RPMI8226 (cell line): ENCODE measurements around the gene CTSC.

Experiments
- DNase-seq: peaks from one replicate; pipeline ENCODE4 v3.0.0-alpha.2; 2015

The CTSC gene

GRCh38 chr11:88337181-88337986 lies at the start of gene CTSC:
TSS of gene CTSC (minus strand) at chr11:88337736. CDS start at chr11:88337672, 64 bp downstream.
- peak; percentile 97 for DNase-seq

DNA sequence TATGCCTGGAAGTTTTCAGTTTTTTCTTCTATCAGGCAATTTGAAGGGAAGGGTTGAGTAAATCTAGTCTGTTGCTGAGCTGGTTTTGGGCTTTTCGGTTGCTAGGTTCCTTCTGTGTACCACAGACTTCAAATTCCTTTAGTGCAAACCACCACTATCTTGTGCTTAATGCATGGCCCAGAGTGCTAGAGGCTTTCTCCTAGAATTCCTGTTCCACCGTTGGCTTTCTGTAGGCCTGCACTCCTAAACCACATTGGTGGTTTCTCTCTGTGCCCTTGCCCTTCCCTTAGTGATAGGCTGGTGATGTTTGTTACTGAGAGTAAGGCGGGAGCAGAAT lies 47.1 kb upstream of the CTSC start:
- DNase-seq: no peak

DNA sequence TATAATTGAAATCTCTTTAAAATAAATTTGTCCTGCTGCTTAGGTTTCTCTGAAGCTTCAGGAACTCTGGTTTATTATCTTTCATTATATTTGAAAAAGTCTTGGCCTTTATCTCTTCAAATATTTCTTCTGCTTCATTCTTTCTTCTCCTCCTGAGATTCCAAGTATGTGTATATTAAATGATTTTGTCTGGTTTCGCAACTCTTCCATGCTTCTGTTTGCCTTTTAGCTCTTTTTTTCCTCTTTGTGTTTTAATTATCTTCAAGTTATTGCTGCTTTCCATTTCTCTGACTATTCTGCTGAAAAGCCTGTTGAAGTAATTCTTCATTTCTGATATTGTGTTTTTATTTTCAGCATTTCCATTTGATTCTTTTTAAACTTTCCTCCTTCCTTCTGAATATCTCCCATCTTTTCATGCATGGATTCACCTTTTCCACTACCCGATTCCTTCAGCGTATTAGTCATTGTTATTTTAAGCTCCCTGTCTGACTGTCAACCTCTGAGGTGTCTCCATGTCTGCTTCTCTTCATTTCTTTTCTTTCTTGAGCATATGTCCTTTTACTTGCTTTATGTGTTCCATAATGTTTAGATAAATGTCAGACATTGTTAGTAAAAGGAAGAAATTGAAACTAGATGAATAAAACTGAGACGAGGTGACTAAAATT lies 46.6 kb upstream of the CTSC start:
- DNase-seq: no peak

DNA sequence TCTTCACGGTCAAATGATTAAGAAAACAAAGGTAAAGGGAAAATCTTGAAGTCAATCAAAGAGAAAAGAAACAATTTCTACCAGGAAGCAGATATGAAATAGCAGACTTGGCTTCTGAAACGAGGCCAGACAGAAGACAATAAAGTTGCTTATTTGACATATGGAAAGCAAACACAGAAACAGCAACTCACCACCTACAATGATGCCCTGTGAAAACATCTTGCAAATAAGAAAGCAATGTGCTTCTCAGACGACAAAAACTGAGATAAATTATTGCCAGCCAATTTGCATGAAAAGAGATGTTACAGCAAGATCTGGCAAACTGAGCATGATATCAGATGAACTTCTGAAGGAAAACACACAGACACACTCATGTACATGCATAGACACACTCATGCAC lies 45.9 kb upstream of the CTSC start:
- DNase-seq: no peak

DNA sequence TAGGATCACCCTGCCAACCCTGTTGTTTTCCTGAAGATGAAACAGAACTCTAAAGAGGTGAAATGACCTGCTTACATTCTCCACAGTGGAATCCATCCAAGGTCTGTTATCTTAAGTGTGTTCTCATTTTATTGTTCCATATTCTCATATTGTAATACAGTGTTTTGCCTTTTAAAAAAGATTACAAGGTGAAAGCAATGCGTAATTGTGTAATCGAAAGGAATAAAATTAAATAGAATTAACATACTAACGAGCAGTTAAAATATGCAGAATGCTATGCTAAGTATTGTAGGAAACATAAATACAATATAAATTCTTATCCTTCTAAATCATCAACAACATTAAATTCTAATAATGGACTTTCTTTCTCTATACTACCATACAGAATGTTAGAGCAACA lies 41.6 kb upstream of the CTSC start:
- no peak for DNase-seq

- DNase-seq: no peak
Observed at GRCh38 chr11:88378422-88379066, 41.0 kb upstream of the CTSC start.

DNA sequence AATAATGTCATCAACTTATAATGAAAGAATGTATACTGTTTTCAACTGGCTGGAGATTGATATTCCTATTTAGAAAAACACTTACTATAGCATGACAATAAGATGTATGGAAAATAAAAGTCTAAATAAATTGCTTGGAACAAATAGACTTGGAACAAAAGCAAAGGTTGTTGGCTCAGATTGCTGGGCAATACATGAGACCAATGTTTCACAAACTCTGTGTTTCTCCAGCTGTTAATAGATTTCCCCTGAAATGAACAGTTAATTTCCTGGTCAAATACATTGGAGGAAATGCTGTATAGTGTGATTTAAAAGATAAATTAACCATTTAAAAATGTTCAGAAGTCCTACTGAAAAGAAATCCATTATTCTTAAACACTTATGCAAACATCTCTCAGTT lies 40.1 kb upstream of the CTSC start:
- DNase-seq: no peak

GRCh38 chr11:88377144-88377543 lies 39.6 kb upstream of the CTSC start:
- DNase-seq: no peak

DNA sequence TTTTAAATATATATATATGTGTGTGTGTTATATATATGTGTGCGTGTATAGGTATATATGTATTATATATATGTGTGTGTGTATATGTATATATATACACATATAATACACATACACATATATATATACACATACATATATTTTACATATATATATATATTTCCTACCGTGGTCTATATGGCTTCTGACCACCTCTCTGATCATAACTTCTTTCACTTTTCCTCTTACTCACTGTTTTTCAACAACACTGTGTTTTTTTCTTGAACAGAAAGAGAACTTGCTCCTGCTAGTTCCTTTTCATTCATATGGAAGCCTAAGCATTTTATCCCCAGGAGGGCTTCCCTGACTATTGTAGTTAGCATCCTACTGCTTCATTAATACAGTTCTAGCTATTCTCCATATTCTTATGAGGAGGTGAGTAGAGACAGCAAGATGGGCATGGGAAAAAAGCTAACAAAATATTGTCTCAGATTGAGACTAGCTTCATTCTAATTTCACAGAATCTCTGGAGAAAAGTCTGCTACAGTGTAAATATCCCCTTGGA lies 38.5 kb upstream of the CTSC start:
- no peak for DNase-seq

GRCh38 chr11:88370782-88371181 lies 33.2 kb upstream of the CTSC start:
- DNase-seq: no peak

DNA sequence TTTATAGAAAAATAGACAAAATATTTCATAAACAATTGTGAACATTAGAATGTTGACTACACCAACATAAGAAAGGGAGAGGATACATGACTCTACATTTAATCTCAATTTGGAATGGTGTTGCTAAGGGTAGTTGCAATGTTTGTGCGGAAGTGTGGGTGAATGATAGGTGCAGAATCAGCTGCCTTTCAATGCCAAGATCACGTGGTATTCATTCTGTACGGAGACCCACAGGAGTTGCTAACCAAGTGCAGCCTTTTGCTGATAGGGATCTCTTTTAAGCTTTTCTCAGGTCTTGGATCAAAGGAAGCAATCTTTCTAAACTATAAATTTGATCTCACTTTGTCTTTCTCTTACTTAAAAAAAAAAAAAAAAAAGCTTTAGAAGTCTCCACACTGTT lies 29.8 kb upstream of the CTSC start:
- no peak for DNase-seq

GRCh38 chr11:88363648-88364065 lies 26.1 kb upstream of the CTSC start:
- DNase-seq: no peak

DNA sequence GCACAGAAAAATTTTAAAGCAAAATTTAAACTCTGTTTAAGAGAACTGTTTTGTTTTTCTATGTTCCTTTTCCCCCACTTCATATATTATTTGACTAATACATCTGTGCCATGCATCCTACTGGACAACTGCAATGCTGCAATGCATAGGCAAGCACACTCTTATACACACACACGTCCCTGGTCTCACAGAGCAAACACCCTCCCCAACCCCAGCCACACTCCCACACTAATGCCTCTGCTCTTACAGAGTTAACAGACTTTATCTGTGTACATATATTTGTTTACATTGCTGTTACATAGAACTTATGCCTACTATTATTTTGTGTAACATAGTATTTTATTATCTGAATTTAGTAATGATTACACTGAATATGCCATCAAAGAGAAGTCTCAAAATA lies 25.5 kb upstream of the CTSC start:
- no peak for DNase-seq

DNA sequence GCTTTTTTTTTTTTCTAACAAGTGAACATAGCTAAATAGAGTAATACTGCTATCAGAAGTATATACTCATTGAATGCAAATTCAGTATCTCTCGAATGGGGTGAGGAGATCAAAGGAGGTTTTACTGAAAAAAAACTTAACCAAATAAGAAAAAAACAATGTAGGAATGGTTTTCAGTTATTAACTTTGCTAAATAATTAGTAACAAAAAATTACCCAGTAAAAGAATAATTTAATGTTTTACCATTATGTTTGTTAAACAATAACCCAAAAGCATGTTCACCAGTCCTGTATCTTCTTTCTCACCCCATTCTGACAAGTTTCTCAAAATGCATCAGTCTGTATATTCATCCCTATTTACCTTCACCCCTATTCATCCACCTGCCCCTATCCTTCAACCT lies 22.6 kb upstream of the CTSC start:
- no peak for DNase-seq

DNA sequence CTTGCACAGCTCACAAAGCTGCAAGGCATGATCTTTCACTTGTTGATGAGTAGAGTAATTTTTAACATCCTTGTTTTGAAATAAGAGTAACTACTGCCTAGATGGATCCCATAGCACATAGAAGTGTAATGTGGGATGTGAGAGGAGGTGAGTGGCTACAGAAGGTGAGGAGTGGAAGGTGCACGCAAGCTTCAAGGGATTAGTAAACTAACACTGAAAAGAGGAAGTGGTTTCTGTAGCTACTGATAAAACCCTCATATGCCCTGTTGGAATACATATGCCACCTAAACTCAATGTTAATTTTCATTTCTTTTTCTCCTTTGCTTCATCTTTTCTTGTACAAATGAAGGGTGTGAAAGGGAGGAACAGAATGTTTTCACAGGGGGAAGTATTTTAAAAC lies 22.0 kb upstream of the CTSC start:
- DNase-seq: peak; percentile 45

GRCh38 chr11:88359114-88359513 lies 21.6 kb upstream of the CTSC start:
- DNase-seq: no peak

DNA sequence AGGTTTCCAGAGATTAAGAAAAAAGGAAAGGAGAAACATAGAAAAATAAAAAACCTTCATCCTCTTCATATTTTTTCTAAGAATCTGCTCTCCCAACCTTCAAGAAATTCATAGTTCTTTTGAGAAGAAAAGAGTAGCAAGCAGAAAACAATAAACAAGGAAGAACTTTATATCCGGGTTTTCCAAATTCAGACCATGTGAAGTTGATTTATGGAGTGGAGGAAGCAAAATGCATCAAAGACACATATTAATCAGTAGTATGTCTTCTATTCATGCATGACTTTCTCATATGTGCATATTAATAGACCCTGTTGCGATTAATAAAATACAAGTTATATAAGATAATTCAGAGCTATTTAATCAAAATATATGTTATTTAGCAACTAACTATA lies 20.5 kb upstream of the CTSC start:
- DNase-seq: no peak

GRCh38 chr11:88357323-88358039 lies 19.9 kb upstream of the CTSC start:
- DNase-seq: no peak

DNA sequence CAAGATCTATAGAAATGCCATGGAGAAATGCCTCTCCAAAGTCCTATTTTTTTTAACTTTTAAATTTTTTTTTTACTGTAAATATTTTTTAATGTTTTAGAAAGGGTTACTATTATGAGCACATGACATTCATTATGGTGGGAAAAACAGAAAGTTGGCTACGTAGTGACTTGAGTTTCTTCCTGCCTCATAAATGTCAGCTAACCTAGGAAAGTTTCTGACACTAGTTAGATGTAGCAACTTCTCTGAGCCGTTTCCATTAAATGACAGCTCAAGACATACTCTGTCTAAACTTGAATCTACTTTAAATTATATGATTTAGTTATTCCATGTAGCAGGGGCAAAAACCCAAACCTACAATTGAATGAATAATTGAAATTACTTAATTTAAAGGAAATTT lies 18.4 kb upstream of the CTSC start:
- no peak for DNase-seq

DNA sequence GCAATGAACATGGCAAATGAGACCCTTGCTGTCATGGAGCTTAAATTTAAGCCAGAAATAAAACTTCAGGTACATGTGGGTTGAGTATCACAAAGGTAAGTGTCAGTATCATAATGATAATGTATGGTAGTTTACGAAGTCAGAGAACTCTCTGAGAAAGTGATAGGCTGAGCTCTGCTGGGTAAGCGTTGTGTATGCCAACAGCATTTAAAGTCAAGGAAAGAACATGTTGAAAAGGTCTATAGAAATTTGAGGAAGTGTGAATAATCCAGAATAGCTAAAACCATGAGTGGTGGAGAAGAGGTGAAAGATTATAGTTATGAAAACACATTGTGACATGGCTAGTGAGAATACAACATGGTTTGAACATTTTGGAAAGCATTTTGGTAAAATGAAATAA lies 17.4 kb upstream of the CTSC start:
- peak; percentile 12 for DNase-seq

GRCh38 chr11:88353835-88354496 lies 16.4 kb upstream of the CTSC start:
- no peak for DNase-seq

DNA sequence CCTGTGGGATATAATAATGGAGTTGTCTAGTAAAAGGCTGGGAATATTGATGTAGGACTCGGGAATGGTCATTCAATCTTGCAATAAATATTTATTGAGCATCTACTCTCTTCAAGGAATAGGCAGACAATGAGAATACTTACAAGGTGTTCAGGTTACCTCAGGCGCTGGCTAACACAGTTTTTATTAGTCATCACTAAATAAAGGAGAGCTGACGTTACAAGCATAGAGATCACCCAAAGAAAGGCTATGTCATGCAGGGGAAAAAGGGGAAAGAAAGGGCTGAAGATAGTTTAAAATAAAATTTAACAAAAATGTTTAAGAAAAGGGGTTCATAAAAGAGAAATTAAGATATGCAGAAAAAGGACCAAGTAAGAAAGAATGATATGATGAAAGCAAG lies 15.8 kb upstream of the CTSC start:
- no peak for DNase-seq

GRCh38 chr11:88352139-88352538 lies 14.6 kb upstream of the CTSC start:
- no peak for DNase-seq
